HG03196 (cell line): ENCODE data around the gene HSPB3.
"Not testable (repeated sequence)": the region's sequence is repeated elsewhere in the genome, so short reads cannot be mapped to it uniquely, and the experiment has no call there.

ENCODE experiments used
- ATAC-seq: cut with Tn5 transposase; IDR thresholded peaks from one replicate; pipeline ENCODE4 v1.9.1; 2021; ENCODE audit not compliant: unreplicated experiment

HSPB3 gene, protein sequence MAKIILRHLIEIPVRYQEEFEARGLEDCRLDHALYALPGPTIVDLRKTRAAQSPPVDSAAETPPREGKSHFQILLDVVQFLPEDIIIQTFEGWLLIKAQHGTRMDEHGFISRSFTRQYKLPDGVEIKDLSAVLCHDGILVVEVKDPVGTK

DNA sequence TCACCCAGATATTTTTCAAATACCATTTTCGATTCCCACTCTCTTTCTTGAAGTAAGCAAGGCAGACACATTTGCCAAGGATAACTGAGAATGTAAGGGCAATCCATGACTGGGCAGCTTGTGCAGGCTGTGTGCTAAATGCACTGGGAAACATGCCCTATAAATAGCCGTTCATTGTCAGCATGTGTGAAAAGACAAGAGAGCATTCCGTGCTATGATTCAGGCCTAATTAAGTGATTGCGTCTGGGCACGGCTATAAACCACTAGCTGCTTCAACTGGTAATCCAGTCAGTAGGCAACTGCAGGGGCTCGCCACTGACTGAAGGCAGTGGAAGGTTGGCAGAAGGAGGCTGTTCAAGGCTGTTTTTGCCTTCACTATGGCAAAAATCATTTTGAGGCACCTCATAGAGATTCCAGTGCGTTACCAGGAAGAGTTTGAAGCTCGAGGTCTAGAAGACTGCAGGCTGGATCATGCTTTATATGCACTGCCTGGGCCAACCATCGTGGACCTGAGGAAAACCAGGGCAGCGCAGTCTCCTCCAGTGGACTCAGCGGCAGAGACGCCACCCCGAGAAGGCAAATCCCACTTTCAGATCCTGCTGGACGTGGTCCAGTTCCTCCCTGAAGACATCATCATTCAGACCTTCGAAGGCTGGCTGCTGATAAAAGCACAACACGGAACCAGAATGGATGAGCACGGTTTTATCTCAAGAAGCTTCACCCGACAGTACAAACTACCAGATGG lies at the start of gene HSPB3:
TSS of gene HSPB3 (plus strand) at position 287 of the 745 bp plus-strand sequence. CDS start at position 378, 91 bp downstream.
- no peak for ATAC-seq

DNA sequence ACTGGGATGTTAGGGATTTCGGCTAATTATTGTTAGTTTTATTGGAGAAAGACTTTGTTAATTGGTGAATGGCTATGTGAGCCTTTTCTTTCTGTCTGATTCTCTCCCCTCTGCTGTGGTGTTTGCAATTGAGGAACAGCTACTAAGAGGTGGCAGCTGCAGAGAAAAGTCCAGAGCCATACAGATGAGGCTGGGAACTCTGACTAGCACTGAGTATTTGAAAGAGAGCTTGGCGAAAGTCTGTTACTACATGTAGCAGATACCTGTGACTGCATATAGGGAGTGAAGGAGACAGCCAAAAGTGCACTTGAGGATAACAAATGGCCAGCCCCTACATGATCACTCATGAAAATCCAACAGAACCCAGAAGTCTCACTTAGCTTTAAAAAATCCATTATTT lies 44.3 kb upstream of the HSPB3 start:
- ATAC-seq = no peak

DNA sequence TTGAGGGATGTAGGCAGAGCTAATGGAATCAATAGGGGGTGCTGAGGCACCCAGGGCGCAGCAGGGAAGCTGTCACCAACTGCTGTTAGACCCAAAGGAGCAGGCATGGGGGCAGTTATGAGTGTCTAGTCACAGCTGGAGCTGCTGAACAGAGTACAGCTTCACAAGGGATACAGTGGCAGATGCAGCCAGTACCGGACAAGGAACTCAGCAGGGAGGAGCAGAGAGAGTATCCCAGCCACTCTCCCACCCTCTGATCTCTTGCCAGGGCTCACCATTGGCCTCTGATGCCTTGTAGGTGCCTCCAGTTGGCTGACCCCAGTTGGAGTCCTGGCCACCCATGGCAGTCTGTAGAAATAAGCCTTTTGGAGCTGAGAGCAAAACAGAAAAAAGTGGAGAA lies 42.6 kb upstream of the HSPB3 start:
- ATAC-seq = no peak

DNA sequence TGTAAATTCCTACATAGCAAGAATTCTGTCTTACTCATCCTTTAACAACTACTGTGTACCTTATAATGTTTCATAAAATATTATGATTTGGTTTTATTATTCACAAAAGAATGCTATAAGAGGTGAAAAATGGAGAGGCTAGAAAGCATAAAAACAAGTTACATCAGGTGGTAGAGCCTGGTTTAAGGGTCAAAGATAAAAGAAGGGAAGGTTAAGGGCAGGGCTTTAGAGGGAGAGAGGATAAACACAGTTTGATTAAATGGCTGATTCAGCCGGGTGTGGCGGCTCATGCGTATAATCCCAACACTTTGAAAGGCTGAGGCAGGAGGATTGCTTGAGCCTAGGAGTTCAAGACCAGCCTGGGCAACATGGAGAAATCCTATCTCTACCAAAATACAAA lies 40.4 kb upstream of the HSPB3 start:
- ATAC-seq = no peak

DNA sequence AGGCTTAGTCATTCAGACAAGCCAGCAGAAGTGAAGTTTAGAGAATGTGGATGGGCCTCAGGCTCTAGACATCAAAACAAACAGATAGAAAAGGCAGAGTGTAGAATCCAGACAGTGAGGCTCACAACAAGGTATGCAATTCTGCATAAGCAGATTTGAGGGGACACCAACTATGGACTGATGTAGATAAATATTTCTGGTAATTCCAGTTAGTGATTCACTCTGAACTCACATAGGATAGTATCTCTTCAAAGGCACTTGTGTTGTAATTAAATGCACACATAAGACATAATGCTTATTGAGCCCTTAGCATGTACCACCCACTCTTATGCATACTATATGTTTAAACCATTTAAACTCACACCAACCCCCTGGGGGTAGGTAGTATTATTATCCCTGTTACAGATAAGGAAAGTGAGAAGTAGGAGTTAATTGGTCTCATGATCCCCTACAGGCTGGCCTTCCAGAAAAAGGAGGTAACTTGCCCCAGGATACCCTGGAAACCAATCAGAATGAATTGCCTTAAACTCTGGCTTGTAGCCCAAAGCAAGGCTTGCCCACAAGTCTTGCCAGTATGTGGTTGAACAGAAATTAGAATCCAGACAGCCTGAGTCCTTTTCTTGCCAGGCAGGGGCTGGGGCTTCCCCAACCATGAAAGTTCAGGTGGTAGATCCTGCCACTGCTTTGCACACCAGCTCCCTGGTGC lies 39.5 kb upstream of the HSPB3 start:
- ATAC-seq = no peak

DNA sequence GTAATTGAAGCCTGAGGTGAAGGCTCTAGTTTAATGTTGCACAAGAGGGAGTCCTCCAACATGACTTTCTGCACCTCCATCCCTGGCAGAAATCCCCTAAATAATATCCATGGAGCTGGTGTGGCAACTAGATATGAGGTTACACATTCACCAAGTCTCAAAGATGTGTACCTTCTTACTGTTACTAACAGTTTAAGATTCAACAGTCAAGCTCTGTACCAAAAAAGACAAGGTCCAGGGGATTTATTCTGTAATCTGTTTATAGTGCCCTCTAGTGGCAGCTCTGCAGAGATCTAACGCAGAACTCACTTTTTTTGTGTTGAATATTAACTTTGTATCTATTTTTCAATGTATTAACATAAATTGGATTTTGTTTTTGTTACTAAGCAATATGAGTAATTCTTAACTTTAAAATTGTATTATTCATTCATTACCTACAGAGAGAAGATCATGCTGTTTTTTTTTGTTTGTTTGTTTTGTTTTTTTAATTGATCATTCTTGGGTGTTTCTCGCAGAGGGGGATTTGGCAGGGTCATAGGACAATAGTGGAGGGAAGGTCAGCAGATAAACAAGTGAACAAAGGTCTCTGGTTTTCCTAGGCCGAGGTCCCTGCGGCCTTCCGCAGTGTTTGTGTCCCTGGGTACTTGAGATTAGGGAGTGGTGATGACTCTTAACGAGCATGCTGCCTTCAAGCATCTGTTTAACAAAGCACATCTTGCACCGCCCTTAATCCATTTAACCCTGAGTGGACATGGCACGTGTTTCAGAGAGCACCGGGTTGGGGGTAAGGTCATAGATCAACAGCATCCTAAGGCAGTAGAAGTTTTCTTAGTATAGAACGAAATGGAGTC lies 35.7 kb upstream of the HSPB3 start:
- not testable (repeated sequence) for ATAC-seq

DNA sequence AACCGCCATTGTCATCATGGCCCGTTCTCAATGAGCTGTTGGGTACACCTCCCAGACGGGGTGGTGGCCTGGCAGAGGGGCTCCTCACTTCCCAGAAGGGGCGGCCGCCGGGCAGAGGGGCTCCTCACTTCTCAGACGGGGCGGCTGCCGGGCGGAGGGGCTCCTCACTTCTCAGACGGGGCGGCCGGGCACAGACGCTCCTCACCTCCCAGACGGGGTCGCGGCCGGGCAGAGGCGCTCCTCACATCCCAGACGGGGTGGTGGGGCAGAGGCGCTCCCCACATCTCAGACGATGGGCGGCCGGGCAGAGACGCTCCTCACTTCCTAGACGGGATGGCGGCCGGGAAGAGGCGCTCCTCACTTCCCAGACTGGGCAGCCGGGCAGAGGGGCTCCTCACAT lies 35.0 kb upstream of the HSPB3 start:
- not testable (repeated sequence) for ATAC-seq

DNA sequence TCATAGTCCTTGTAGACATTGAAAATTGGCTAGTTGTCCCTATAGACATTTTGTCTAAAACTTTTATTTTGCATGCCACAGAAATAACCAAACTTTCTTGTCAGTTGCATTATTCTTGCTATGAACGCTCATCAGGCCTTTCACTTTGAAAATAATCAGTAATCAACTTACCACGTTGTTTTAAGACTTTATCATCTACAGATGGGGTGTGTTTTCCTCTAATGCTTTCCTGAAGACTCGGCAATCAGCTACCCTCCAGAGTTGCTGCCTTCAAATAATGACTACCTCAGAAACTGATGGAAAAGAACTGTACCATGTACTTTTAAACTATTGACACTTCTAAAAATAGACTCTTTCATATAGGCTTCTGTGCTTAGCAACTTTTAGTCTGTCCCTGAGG lies 33.5 kb upstream of the HSPB3 start:
- ATAC-seq = no peak

DNA sequence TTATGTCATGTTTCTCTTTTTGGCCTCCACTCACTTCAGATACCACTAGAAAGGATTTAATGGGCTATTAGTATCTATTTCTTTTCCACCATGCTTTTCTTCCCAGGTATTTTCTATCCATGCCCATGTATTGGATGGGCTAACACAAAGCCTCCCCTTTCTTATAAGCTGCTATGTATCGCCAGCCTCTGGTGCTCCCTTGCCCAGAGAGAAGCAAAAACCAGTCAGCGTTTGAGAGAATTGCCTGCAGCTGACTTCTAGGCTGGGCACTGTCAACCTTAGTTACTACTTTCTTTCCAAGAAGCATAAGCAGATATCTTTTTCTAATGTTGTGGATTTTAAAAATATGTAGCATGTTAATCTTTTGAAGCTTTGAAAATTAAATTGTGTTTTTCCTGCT lies 30.2 kb upstream of the HSPB3 start:
- ATAC-seq = no peak

DNA sequence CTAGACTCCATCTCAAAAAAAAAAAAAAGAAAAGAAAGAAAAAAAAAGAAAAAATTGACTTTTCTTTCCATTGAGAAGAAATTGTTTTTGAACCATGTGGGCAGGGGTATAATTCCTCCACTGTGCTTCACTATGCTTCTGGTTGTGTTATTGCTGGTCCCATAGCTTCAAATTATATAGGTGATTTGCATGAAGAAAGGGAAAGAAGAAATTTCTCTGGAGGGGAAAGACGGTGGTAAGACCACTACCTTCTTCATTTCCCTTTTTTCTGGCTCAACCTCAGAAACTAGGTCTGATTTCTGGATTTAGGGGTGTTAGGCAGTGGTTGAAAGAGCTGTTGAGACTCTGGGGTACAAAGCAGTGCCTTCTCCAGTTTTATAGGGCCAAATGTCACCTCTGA lies 29.3 kb upstream of the HSPB3 start:
- no peak for ATAC-seq

DNA sequence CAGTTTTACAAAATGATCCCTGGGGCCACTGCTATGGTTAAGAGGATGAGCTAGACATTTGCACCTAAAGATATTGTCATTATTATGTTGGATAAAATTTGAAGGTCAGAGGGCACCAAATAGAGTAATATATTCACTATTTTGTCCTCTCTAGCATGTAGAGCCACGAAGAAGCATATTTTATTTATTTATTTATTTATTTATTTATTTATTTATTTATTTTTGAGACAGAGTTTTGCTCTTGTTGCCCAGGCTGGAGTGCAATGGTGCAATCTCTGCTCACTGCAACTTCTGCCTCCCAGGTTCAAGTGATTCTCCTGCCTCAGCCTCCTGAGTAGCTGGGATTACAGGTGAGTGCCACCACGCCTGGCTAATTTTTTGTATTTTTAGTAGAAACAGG lies 20.8 kb upstream of the HSPB3 start:
- ATAC-seq = not testable (repeated sequence)

DNA sequence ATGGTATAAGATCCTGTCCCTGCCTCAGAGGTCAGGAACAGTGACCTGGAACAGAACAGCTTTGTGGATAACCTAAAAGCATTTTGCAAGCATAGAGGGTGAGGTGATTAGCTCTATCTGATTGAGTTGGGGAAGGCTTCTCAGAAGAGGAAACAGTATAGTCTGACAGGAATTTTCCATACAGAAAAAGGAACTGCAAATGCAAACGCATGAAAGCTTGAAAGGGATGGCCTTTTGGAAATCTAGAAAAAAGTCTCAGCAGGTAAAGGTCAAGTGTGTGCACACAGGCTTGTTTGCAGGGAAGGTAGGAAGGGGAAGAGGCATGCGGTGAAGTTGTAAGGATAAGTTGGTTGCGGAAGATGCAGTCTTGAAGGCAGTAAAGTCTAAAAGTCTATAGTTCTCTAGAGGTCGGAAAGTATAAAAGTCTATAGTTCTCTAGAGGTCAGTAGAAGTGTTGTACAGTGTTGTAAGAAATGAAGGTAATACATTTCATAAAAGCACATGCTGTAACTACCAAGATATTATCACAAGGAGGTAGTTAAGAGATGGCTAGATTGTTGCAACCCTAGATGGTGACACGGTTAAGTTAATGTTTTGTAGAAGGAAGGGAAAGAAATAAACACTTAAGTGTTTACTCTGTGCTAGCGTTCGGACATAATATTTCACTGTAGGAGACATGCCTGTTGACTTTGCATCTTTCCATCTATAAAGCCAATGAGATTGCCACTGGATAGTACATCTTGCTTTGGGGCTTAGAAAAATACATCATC lies 16.7 kb upstream of the HSPB3 start:
- ATAC-seq = no peak

DNA sequence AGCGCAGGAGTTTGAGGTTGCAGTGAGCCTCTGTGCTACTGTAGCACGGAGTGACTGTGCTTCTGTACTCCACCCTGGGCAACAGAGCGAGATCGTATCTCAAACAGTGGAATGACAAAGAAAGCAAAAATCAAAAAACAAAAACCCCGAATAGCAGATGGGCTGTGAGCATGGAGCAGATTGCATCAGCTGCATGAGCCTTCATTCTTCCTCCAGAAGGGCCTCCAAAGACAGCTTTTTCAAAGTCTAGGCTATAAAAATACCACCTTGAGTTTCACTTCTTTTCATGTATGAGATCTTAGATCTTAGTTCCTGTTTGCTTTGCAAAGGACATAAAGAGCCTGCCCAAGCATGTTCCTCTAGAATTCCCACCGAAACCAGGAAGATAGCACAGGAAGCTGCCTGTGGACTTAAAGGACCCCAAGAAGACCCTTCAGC lies 15.0 kb upstream of the HSPB3 start:
- ATAC-seq = peak; percentile 70

DNA sequence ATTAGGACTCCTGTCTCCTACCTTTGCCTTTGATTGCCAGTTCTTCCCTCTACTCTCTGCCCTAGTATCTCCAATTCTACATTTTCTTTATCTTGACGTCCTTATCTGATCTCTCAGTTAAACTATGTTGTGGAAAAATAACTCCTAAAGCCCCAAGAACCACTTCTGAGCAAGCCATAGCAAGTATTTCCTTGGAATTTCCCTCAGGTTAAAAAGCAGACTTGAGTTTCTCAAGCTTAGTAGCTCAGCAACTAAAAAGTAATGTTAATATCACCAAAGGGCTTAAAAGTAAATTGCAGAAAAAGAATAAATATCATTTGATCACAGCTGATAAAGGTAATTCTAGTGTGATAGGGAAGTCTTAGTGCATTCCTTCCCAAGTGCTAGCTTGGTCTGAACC lies 13.2 kb upstream of the HSPB3 start:
- no peak for ATAC-seq

DNA sequence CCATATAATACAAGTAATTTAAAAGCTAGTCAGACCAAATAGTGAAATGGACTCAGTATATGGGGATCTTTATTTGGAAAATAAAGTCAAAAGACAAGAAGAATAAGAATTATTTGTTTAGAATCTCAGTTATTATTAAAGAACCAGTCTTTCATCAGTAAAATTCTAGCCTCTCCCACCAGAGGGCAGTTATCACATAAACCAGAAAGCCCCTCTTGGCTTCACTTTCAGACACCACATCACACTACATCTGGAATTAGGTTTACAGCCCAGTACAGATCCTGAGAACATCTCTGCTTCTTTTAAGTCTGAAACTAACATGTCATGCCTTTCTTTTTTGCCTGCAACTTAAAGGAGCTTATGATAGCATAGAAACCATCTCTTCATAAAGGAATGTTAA lies 12.2 kb upstream of the HSPB3 start:
- no peak for ATAC-seq

DNA sequence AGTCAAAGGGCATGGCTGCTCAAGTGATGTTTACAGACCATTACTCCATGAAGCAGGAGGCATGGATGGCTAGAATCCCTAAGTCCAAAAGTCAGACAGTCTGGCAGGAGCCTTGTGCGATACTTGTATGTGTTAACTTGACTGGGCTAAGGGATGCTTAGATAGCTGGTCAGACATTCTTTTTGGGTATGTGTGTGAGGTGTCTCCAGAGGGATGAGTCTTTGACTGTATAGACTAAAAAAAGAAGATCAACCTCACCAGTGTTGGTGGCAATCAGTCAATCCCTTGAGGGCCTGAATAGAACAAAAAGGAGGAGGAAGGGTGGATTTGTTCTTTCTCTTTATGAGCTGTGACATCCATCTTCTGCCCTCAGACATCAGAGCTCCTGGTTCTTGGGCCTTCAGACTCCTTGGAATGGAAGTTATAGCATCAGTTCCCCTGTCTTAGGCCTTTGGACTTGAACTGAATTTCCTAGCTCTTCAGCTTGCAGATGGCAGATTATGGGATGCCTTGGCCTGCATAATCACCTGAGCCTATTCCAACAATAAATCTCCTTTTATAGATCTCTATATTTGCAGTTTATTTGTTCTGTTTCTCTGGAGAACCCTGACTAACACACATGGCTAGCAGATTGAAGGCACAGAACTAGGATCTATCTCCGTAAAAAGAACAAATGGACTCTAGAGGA lies 9.7 kb upstream of the HSPB3 start:
- ATAC-seq = no peak

DNA sequence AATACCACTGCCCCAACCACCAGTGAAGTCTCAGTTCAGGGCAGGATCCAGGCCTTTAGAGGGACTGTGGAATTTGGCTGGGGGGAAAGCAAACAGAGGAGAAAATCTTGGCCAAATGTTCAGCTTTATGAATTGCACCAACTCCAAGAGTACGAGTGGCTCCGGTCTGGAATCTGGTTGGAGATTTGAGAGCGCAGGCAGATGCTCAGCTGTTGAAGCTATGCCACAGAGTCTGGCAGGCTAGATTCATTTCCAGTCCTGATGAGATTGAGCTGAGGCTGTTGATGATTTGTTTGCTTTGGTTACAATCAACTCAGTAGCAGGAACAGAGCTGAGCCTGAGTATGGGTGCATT lies 9.1 kb upstream of the HSPB3 start:
- ATAC-seq = no peak

DNA sequence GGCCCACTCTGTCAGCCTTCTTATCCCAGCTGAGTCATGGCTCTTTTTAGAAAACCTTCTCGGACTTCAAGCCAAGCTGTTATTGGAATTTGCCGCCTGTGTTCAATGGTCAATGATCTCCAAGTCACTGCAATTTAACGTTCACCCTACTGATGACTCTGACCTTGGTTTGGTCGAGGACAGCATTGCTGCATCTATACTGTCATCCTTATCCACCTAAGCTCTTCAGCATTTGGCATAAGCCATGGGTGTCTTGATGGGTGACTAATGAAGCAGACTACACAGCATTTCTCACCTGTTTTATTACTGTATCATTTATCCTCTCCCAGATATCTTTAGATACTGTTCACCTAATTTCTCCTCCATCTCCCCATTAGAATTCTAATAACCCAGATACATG lies 5.6 kb upstream of the HSPB3 start:
- ATAC-seq = no peak

DNA sequence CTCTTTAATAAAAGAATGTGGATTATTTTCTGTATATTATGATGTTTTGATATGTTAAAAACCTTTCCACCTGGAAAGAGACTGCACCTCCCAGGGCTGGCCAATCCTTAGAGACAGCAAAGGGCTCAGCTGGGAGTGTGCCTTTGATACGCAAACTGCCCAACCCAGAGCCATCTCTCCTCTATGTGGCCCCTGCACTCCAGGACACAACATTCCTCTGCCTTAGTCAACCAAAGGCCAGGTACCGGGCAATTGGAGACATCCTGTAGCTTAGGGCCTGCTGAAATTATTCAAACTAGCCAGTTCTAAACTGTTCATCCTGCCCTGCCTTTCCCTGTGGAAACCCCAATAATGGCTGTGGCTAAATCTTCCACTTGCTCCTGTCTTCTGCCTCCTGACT lies 5.0 kb upstream of the HSPB3 start:
- ATAC-seq = no peak

DNA sequence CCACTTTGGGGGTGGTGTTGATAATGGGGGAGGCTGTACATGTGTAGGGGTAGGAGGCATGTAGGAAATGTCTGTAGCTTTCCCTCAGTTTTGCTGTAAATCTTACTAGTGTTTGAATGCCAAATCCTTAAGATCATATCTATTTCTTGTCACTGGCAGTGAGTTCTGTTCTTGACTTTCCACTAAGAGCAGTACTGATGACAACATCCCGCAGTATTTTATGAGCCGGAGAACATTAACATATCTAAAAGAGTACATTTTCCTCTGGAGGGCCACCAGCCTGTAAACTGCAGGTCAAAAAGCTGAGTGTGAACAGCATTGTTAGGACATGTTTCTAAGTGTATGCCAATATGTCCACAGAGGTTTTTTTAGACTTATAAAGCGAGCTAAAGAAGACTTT lies 2.5 kb upstream of the HSPB3 start:
- no peak for ATAC-seq
